ENCODE results near the gene HCFC2.

- TF ChIP-seq CTCF (IDR thresholded peaks at IDR 0.05) (no peak), POLR2A (IDR thresholded peaks at IDR 0.05) (no peak)
Observed at GRCh38 chr12:104023710-104024109, 40.6 kb upstream of the HCFC2 start.
